ENCODE measurements around the gene NCAPG2.

DNA sequence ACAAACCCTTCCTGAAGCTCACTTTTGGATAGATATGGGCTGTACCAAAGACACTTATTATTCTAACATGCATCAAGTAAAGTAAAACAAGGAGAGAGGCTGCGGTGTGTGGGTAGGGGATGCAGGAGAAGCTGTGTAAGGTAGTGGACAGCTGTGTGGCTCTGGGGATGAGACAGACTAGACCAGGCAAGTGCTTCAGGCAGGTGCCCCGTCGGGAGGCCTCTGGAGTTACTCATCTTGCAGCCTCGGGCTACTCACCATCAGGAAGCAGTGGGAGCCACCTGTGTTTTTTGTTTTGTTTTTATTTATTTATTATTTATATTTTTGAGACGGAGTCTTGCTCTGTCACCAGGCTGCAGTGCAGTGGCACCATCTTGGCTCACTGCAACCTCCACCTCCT, 49.3 kb upstream of the NCAPG2 start:
- TF ChIP-seq JUNB (IDR thresholded peaks at IDR 0.05; ENCODE audit: unreplicated experiment) = no peak
- TF ChIP-seq ZNF114 (CRISPR knock-in tag; IDR thresholded peaks at IDR 0.05) = no peak
- TF ChIP-seq POLR2AphosphoS5 (IDR thresholded peaks at IDR 0.05; ENCODE audit: low read depth) = no peak
- no peak for TF ChIP-seq EZH2phosphoT487 (IDR thresholded peaks at IDR 0.05; ENCODE audit: unreplicated experiment)

Measured in GM23338 (cell line).